Liver (tissue), 9 donors: ENCODE measurements around the gene MNAT1. TPM values are rescaled to one million over a fixed set of nuclear protein-coding genes. Genes with fewer than 3 reads are reported as not detected.

Experiments
- DNase-seq: peaks from one replicate; pipeline ENCODE4 v3.0.0-alpha.2; 2017; ENCODE audit warnings: low spot score
- H3K27ac ChIP-seq, 2 donors: one replicate each; pipeline ENCODE4 v1.7.0; 2013; ENCODE audit warnings: inconsistent platforms in 2 of 2, low read length in 2 of 2, control low read depth in 1 of 2, low read depth in 1 of 2, mild to moderate bottlenecking in 1 of 2
- H3K27me3 ChIP-seq, 4 donors: one replicate each; pipeline versions ENCODE4 v1.6.1 to v1.7.0; 2013; ENCODE audit warnings: low read length in 3 of 4, inconsistent platforms in 1 of 4, mild to moderate bottlenecking in 1 of 4, moderate library complexity in 1 of 4; ENCODE audit not compliant: control insufficient read depth in 4 of 4, insufficient read depth in 4 of 4
- H3K36me3 ChIP-seq, 4 donors: one replicate each; pipeline versions ENCODE4 v1.6.1 to v1.7.0; 2013; ENCODE audit warnings: low read length in 3 of 4, mild to moderate bottlenecking in 3 of 4, low read depth in 1 of 4, moderate library complexity in 1 of 4; ENCODE audit not compliant: control insufficient read depth in 4 of 4, insufficient read depth in 3 of 4
- H3K4me1 ChIP-seq, 4 donors: one replicate each; pipeline versions ENCODE4 v1.6.1 to v1.7.0; 2013; ENCODE audit warnings: low read length in 3 of 4, mild to moderate bottlenecking in 3 of 4, moderate library complexity in 1 of 4; ENCODE audit not compliant: control insufficient read depth in 4 of 4, insufficient read depth in 4 of 4
- H3K4me3 ChIP-seq, 3 donors: one replicate each; pipeline versions ENCODE4 v1.6.1 to v1.7.0; 2013; ENCODE audit warnings: low read length in 3 of 3, control low read depth in 1 of 3, low read depth in 1 of 3, mild to moderate bottlenecking in 1 of 3
- H3K9ac ChIP-seq, 2 donors: one replicate each; pipeline ENCODE4 v1.7.0; 2013; ENCODE audit warnings: low read length in 2 of 2, mild to moderate bottlenecking in 2 of 2, moderate library complexity in 2 of 2, control low read depth in 1 of 2, low read depth in 1 of 2
- H3K9me3 ChIP-seq, 4 donors: one replicate each; pipeline versions ENCODE4 v1.6.1 to v1.7.0; 2013; ENCODE audit warnings: low read length in 3 of 4; ENCODE audit not compliant: control insufficient read depth in 4 of 4
- EGR1 ChIP-seq, 2 donors: IDR thresholded peaks; 2 replicates each; pipeline ENCODE4 v1.6.1; 2016 to 2018; ENCODE audit warnings: antibody characterized with exemption in 2 of 2, low read depth in 2 of 2
- FOXA1 ChIP-seq: IDR thresholded peaks from 2 replicates; pipeline ENCODE4 v1.6.1; 2016; ENCODE audit warnings: antibody characterized with exemption
- FOXA2 ChIP-seq: IDR thresholded peaks from 2 replicates; pipeline ENCODE4 v1.6.1; 2016; ENCODE audit warnings: antibody characterized with exemption
- GABPA ChIP-seq, 2 donors: IDR thresholded peaks in 1 of 2; conservative IDR thresholded peaks in 1 of 2; 2 replicates each; pipeline ENCODE4 v1.6.1; 2016; ENCODE audit warnings: antibody characterized with exemption in 2 of 2, mild to moderate bottlenecking in 1 of 2, moderate library complexity in 1 of 2
- HNF4A ChIP-seq, 2 donors: conservative IDR thresholded peaks; 2 replicates each; pipeline ENCODE4 v1.6.1; 2016; ENCODE audit warnings: antibody characterized with exemption in 2 of 2, mild to moderate bottlenecking in 2 of 2
- HNF4G ChIP-seq: IDR thresholded peaks from 2 replicates; pipeline ENCODE4 v1.6.1; 2016; ENCODE audit warnings: antibody characterized with exemption
- JUND ChIP-seq, 2 donors: IDR thresholded peaks; 2 replicates each; pipeline ENCODE4 v1.6.1; 2016; ENCODE audit warnings: antibody characterized with exemption in 2 of 2
- NR2F2 ChIP-seq: IDR thresholded peaks from 2 replicates; pipeline ENCODE4 v1.6.1; 2016; ENCODE audit warnings: antibody characterized with exemption
- RAD21 ChIP-seq, 2 donors: IDR thresholded peaks; 2 replicates each; pipeline ENCODE4 v1.6.1; 2016; ENCODE audit warnings: antibody characterized with exemption in 2 of 2, mild to moderate bottlenecking in 2 of 2
- RXRA ChIP-seq, 2 donors: IDR thresholded peaks; 2 replicates each; pipeline ENCODE4 v1.6.1; 2017 to 2018; ENCODE audit warnings: antibody characterized with exemption in 2 of 2, mild to moderate bottlenecking in 1 of 2
- SP1 ChIP-seq: IDR thresholded peaks from 2 replicates; pipeline ENCODE4 v1.6.1; 2018; ENCODE audit warnings: antibody characterized with exemption, mild to moderate bottlenecking
- TAF1 ChIP-seq: conservative IDR thresholded peaks from 2 replicates; pipeline ENCODE4 v1.6.1; 2016; ENCODE audit warnings: antibody characterized with exemption, mild to moderate bottlenecking
- YY1 ChIP-seq: IDR thresholded peaks from 2 replicates; pipeline ENCODE4 v1.6.1; 2016; ENCODE audit warnings: antibody characterized with exemption, mild to moderate bottlenecking
- WGBS: extraction: QIAGEN DNeasy Blood & Tissue Kit; methylation state at CpG from one replicate; pipeline ENCODE4 v1.1.7; 2013; 5-methylcytosine and 5-hydroxymethylcytosine counted together
- polyA plus RNA-seq, 2 donors: library from polyadenylated mRNA; stranded (reverse) in 1 of 2; unstranded in 1 of 2; fragments of 200-250 nt in 1 of 2; fragments of >200 nt in 1 of 2; fragmentation: Nextera tagmentation in 1 of 2; extraction: Ambion mirVana in 1 of 2; gene quantifications; one replicate each; pipeline versions ENCODE4 v1.2.1 to v1.2.3, GENCODE V29; 2013 to 2015
- total RNA-seq, 2 donors: library from RNA; depleted of rRNA; stranded (reverse); fragments of >200 nt; gene quantifications; one replicate each; pipeline ENCODE4 v1.2.3, GENCODE V29; 2014
- TF ChIP-seq, protein P1 (sequence below): IDR thresholded peaks from 2 replicates; pipeline ENCODE4 v1.6.1; 2016; ENCODE audit warnings: antibody characterized with exemption
- TF ChIP-seq, protein P2 (sequence below): IDR thresholded peaks from 2 replicates; pipeline ENCODE4 v1.6.1; 2016; ENCODE audit warnings: antibody characterized with exemption
- TF ChIP-seq, protein P3 (sequence below): IDR thresholded peaks from 2 replicates; pipeline ENCODE4 v1.6.1; 2016; ENCODE audit warnings: antibody characterized with exemption, mild to moderate bottlenecking
- TF ChIP-seq, protein P4 (sequence below): fragments of 150-350 bp; IDR thresholded peaks from 2 replicates; pipeline ENCODE4 v1.5.1; 2017; ENCODE audit warnings: improper control_type of control experiment, low read depth, low read length; ENCODE audit not compliant: missing input control
- TF ChIP-seq, protein P5 (sequence below): IDR thresholded peaks from 2 replicates; pipeline ENCODE4 v1.6.1; 2016; ENCODE audit warnings: antibody characterized with exemption
- donor health status: healthy.
- donor health status: healthy.
- donor health status: healthy.
- donor health status: healthy.
- donor health status: healthy.

Gene MNAT1
- total and polyA plus RNA-seq, 4 donors, result 8.9 to 18.5 (median 14.6) TPM

DNA sequence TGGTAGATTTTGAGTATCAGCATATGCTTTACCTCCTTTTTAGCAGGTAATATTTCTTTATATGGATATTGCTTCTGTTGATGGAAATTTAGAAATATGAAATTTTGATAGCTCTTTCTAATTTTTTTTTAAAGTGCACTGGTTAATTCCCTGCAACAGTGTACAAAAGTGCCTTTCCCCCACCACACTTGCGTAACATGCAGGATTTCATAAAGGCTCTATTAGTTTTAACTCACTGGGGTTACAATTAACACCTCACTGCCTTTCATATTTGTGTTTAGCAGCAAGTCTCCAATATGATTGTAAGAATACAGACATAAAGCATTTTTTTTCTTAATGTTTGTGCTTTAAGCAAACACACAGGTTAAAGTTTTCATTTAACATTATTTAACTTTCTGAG, 25.6 kb downstream of the MNAT1 start:
- DNase-seq, result no peak
- Histone ChIP-seq H3K4me1 (peaks cover 0 to 5% (median 0%) of the 10 kb centered on the region in 4 donors), H3K9me3 (no peaks in the 10 kb centered on the region), H3K9ac (no peak overlapping the region), H3K27ac (no peak overlapping the region), H3K36me3 (no peaks in the 10 kb centered on the region), H3K27me3 (no peaks in the 10 kb centered on the region), H3K4me3 (no peak overlapping the region)
- 92% methylated on average over 1 of the region's 1 CpG for WGBS
- TF ChIP-seq JUND (IDR thresholded peaks at IDR 0.05) (no peak), TAF1 (no peak), EGR1 (IDR thresholded peaks at IDR 0.05; ENCODE audit: low read depth in 2 of 2) (no peak), HNF4A (conservative IDR thresholded peaks at IDR 0.05) (no peak), RXRA (IDR thresholded peaks at IDR 0.05) (no peak), NR2F2 (no peak), RAD21 (IDR thresholded peaks at IDR 0.05) (no peak), FOXA2 (no peak)
- TF ChIP-seq, protein P1, sequence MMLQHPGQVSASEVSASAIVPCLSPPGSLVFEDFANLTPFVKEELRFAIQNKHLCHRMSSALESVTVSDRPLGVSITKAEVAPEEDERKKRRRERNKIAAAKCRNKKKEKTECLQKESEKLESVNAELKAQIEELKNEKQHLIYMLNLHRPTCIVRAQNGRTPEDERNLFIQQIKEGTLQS, result no peak
- TF ChIP-seq, protein P2, sequence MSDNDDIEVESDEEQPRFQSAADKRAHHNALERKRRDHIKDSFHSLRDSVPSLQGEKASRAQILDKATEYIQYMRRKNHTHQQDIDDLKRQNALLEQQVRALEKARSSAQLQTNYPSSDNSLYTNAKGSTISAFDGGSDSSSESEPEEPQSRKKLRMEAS, result no peak

DNA sequence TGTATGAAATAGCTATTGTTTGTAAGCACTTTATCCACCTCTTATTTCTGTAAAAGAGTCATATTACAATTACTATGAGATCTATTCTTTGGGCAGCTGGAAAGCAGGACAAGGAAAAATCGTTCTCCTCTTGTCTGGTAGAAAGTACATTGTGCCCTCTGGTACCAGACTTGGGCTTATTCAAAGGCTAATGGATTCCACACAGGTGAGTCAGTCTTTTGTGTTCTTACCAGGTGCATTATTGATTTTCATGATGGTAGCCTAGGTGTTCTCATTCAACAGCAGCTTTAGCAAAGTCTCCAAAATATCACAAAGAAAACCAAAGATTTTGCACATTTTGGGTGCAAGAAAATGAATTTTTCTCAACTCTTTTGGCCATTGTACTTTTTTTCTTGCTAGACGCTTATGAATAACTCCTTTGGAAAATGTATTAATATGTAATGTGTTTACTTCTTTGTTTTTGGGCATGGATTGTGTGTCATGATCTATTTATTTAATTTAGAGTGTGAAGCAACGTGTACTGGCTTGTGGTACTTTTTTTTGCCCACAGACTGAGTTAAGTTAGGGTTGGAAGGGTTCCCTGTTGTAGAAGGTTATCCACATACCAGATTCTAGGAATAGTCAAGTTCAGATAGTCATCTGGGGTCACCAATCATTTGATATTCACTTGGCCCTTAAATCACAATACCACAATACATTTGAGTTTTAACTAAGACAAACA, 26.2 kb downstream of the MNAT1 start:
- Histone ChIP-seq H3K4me1 (peaks cover 0 to 5% (median 0%) of the 10 kb centered on the region in 4 donors), H3K4me3 (no peak overlapping the region), H3K27me3 (no peaks in the 10 kb centered on the region), H3K9me3 (no peaks in the 10 kb centered on the region), H3K9ac (no peak overlapping the region), H3K36me3 (no peaks in the 10 kb centered on the region), H3K27ac (no peak overlapping the region)
- TF ChIP-seq GABPA (IDR thresholded peaks at IDR 0.05 in 1 of 2, conservative IDR thresholded peaks at IDR 0.05 in 1 of 2) (no peak), SP1 (no peak), FOXA1 (no peak), RXRA (IDR thresholded peaks at IDR 0.05) (no peak), HNF4A (conservative IDR thresholded peaks at IDR 0.05) (no peak), HNF4G (no peak), RAD21 (IDR thresholded peaks at IDR 0.05) (no peak), NR2F2 (no peak), JUND (IDR thresholded peaks at IDR 0.05) (no peak), FOXA2 (no peak), EGR1 (IDR thresholded peaks at IDR 0.05; ENCODE audit: low read depth in 2 of 2) (no peak), YY1 (no peak), TAF1 (no peak)
- TF ChIP-seq, protein P3, sequence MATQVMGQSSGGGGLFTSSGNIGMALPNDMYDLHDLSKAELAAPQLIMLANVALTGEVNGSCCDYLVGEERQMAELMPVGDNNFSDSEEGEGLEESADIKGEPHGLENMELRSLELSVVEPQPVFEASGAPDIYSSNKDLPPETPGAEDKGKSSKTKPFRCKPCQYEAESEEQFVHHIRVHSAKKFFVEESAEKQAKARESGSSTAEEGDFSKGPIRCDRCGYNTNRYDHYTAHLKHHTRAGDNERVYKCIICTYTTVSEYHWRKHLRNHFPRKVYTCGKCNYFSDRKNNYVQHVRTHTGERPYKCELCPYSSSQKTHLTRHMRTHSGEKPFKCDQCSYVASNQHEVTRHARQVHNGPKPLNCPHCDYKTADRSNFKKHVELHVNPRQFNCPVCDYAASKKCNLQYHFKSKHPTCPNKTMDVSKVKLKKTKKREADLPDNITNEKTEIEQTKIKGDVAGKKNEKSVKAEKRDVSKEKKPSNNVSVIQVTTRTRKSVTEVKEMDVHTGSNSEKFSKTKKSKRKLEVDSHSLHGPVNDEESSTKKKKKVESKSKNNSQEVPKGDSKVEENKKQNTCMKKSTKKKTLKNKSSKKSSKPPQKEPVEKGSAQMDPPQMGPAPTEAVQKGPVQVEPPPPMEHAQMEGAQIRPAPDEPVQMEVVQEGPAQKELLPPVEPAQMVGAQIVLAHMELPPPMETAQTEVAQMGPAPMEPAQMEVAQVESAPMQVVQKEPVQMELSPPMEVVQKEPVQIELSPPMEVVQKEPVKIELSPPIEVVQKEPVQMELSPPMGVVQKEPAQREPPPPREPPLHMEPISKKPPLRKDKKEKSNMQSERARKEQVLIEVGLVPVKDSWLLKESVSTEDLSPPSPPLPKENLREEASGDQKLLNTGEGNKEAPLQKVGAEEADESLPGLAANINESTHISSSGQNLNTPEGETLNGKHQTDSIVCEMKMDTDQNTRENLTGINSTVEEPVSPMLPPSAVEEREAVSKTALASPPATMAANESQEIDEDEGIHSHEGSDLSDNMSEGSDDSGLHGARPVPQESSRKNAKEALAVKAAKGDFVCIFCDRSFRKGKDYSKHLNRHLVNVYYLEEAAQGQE, result no peak
- TF ChIP-seq, protein P2, result no peak
- TF ChIP-seq, protein P1, result no peak
- TF ChIP-seq, protein P4, sequence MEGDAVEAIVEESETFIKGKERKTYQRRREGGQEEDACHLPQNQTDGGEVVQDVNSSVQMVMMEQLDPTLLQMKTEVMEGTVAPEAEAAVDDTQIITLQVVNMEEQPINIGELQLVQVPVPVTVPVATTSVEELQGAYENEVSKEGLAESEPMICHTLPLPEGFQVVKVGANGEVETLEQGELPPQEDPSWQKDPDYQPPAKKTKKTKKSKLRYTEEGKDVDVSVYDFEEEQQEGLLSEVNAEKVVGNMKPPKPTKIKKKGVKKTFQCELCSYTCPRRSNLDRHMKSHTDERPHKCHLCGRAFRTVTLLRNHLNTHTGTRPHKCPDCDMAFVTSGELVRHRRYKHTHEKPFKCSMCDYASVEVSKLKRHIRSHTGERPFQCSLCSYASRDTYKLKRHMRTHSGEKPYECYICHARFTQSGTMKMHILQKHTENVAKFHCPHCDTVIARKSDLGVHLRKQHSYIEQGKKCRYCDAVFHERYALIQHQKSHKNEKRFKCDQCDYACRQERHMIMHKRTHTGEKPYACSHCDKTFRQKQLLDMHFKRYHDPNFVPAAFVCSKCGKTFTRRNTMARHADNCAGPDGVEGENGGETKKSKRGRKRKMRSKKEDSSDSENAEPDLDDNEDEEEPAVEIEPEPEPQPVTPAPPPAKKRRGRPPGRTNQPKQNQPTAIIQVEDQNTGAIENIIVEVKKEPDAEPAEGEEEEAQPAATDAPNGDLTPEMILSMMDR, result no peak
- TF ChIP-seq, protein P5, sequence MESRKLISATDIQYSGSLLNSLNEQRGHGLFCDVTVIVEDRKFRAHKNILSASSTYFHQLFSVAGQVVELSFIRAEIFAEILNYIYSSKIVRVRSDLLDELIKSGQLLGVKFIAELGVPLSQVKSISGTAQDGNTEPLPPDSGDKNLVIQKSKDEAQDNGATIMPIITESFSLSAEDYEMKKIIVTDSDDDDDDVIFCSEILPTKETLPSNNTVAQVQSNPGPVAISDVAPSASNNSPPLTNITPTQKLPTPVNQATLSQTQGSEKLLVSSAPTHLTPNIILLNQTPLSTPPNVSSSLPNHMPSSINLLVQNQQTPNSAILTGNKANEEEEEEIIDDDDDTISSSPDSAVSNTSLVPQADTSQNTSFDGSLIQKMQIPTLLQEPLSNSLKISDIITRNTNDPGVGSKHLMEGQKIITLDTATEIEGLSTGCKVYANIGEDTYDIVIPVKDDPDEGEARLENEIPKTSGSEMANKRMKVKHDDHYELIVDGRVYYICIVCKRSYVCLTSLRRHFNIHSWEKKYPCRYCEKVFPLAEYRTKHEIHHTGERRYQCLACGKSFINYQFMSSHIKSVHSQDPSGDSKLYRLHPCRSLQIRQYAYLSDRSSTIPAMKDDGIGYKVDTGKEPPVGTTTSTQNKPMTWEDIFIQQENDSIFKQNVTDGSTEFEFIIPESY, result no peak
- DNase-seq, result no peak
- WGBS, result 82% methylated on average over 3 of the region's 3 CpGs
